Measurements from ENCODE around the gene PRICKLE1. TPM values are rescaled to one million over a fixed set of nuclear protein-coding genes. Genes with fewer than 3 reads are reported as not detected.
A peak's percentile ranks its signal among the peaks of the same experiment; 100 is the strongest.

PRICKLE1 gene
- total and polyA plus RNA-seq, 2 donors (not counting 1 experiment from before 2014, with no cell fraction given), result 6.3 to 21.6 TPM

- H3K4me3 Mint-ChIP-seq, result peak overlapping the region; percentile 19
- CTCF ChIA-PET, result interaction anchor here (8.0 kb wide), 1 partner anchor 8 kb away, joined by 111 read pairs; no protein-coding TSS in a partner anchor
- H3K27ac Mint-ChIP-seq, result peak overlapping the region; percentile 72
These were observed 116.4 kb downstream of the PRICKLE1 start for GRCh38 chr12:42473130-42473529.

More at GRCh38 chr12:42473130-42473529, 116.4 kb downstream of the PRICKLE1 start:
- Histone ChIP-seq H3K9me3 (ENCODE audit: control extremely low read depth in 1 of 3, control insufficient read depth in 2 of 3, insufficient read depth in 1 of 3, low read length in 2 of 3) (peaks cover 0 to 5% (median 0%) of the 10 kb centered on the region in 3 donors), H3K79me2 (ENCODE audit: control insufficient read depth, insufficient read depth, low read length) (peaks cover 69% of the 10 kb centered on the region), H3K27ac (ENCODE audit: low read length in 2 of 2) (peak overlapping the region; percentile 49 to 81), H3K36me3 (replicated peaks in 1 of 2; ENCODE audit: control extremely low read depth in 1 of 2, control insufficient read depth in 1 of 2, extremely low read depth in 1 of 2, insufficient read depth in 2 of 2, low read length in 1 of 2) (peaks cover 0 to 11% of the 10 kb centered on the region in 2 experiments), H3K4me2 (replicated peaks; ENCODE audit: low read depth, low read length, poor library complexity, severe bottlenecking) (peak overlapping the region; percentile 71), H3K4me1 (ENCODE audit: control insufficient read depth in 2 of 2, insufficient read depth in 2 of 2, low read length in 2 of 2) (peaks cover 80 to 82% of the 10 kb centered on the region in 2 donors), H3K27me3 (replicated peaks in 1 of 4; ENCODE audit: control extremely low read depth in 1 of 4, control insufficient read depth in 3 of 4, insufficient read depth in 4 of 4, low read length in 3 of 4) (no peaks in the 10 kb centered on the region), H3K9ac (ENCODE audit: low read length) (no peak overlapping the region), H3K4me3 (ENCODE audit: control extremely low read depth in 1 of 5, extremely low read depth in 1 of 5, insufficient read depth in 1 of 5, low read depth in 2 of 5, low read length in 4 of 5) (no peak overlapping the region), H4K20me1 (ENCODE audit: control insufficient read depth, insufficient read depth, low read length, poor library complexity, severe bottlenecking) (no peaks in the 10 kb centered on the region), H2AFZ (ENCODE audit: insufficient read depth, low read depth, low read length, poor library complexity, severe bottlenecking) (no peak overlapping the region)
- DNase-seq (no peak), ATAC-seq (ENCODE audit: low read depth) (no peak)
- H3K9me3 Mint-ChIP-seq (ENCODE audit: insufficient read depth), result no peaks in the 10 kb centered on the region
- TF ChIP-seq EZH2 (IDR thresholded peaks at IDR 0.05; ENCODE audit: borderline replicate concordance, insufficient read depth, low read depth, low read length, poor library complexity, severe bottlenecking), result no peak
- no peak for TF ChIP-seq CTCF (IDR thresholded peaks at IDR 0.05)
- H3K27me3 Mint-ChIP-seq, result no peaks in the 10 kb centered on the region
- POLR2A ChIA-PET, result interaction anchor here (1.0 kb wide), 1 partner anchor 10 kb away, joined by 4 read pairs; no protein-coding TSS in a partner anchor
- intact Hi-C loops (cut with micrococcal nuclease), result no loop called here
- H3K4me1 Mint-ChIP-seq, result peaks cover 75% of the 10 kb centered on the region
- WGBS (ENCODE audit: insufficient coverage), result no CpG with 5 or more reads among the region's 1 CpG
